GM18520 (cell line): ENCODE results near the gene STK4.

Experiments used
- ATAC-seq: cut with Tn5 transposase; IDR thresholded peaks from one replicate; pipeline ENCODE4 v1.9.1; 2021; ENCODE audit not compliant: unreplicated experiment

STK4 gene

DNA sequence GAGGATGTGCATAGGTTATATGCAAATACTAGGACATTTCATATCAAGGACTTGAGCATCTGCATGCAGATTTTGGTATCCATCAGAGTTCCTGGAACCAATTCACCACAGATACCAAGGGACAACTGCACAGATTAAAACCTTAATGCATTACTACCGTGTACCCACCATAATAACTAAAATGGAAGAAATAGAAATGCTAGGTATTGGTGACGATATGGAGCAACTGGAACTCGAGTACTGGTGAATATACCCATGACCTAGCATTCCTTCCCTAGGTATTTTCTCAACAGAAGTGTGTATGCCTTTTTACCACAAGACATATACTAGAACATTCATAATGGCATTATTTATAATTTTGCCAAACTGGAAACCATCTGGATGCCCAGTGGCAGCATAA, 116.2 kb downstream of the STK4 start:
- ATAC-seq: no peak

- ATAC-seq: no peak
Observed at GRCh38 chr20:45083127-45083526, 116.8 kb downstream of the STK4 start.

DNA sequence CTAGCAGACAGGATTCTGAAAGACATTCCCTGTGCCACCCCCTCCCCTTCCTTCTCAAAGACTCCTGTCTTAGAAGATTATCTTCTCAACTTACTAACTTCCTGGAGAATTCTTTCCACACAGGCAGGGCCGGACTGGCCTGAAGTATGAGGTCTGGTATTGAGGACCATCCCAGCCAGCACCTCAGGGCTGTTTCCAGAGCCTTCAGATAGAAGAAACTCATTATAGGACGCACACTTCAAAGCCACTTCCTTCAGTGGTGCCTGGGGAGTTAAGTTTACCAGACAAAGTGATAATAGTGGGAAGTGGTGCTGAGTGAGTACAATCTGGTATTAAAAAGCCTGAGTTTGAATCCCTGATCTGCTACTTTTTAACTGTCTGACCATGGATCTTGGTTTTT, 119.0 kb downstream of the STK4 start:
- no peak for ATAC-seq

- ATAC-seq: no peak
Observed at GRCh38 chr20:45085867-45086266, 119.6 kb downstream of the STK4 start.

DNA sequence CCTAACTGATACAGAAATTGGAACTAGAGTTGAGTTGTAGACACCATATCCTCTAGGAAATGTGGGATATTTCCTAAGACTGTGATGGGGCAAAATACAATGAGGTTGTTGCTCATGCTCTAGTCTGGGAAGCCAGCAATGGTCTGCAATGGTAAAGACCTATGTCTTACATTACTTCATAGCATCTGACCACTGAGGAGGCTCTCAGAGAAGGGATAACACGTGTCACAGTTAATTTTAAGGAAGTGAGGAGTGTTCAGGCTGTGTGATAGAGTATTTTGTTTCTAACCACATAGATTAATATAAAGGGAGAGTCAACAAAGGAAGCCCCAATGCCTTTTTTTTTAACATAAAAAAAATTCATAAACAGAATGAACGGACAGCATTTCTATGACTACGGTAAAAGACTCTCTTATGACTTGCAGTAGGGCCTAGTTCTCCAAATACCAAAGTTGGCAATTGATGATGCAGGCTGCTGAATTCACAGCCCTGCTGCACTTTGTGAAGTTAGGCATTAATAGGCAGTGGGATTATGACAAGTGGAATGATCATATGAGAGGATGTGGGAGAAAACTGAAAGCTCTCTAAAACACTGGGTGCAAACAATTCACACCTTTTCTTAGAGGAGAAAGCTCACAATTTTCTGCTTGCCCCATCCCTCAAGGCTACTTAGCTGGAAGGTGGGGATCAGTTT, 120.9 kb downstream of the STK4 start:
- ATAC-seq: no peak

- no peak for ATAC-seq
Observed at GRCh38 chr20:45087814-45088213, 121.5 kb downstream of the STK4 start.

DNA sequence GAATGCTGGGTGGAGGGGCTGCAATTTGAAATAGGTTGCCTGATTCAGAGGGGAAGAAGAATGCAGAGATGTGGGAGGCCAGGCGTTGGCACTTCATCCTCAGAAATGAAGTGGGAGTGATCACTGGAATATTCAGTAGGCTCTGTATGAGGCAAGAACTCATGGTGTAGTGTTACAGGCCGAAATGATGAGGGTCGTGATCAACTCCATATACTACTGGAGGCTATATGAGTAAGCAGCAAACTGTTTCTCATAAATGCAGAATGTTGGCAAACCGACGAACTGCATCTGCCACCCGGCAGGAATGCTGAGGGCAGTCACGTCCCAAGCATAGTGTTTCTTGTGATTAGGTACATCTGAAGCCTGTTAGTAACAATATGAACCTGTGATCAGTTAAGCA, 121.9 kb downstream of the STK4 start:
- ATAC-seq: no peak

- ATAC-seq: no peak
Observed at GRCh38 chr20:45090481-45090880, 124.2 kb downstream of the STK4 start.

DNA sequence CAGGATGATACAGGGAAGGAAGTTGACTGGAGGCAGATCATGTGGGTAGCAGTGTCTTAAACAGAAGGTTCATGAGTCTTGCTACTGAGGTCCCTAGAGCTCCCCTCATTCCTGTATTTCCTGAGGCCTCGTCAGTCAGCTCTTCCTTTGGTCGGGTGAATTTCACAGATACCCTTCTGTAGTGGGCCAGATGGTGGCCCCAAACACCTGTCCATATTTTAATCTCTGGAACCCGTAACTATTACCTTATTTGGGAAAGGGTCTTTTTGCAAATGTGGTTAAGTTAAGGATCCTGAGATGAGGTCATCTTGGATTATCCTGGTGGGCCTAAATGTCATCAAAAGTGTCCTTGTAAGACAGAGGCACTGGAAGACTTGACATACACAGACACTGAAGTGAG, 125.1 kb downstream of the STK4 start:
- ATAC-seq: no peak

GRCh38 chr20:45092898-45093297, 126.6 kb downstream of the STK4 start:
- ATAC-seq: no peak

DNA sequence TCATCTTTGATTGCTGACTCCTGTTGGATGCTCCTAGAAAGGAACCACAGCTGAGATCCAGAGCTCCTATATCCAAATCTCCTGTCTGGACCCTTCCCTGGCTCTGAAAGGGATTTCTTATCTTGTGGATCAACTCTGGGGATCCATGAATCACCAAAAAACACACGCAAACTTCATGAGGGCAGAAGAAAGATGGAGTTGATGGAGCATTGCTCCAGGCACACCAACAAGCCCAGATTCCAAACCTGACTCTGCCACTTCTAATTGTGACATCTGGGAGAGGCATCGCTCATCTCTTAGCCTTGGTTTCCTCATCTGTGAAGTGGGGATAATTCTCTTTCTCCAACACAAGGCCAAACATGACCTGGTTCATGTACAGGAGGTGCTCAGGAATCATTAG, 127.9 kb downstream of the STK4 start:
- no peak for ATAC-seq

GRCh38 chr20:45094864-45095574, 128.7 kb downstream of the STK4 start:
- ATAC-seq: no peak

GRCh38 chr20:45095805-45096238, 129.5 kb downstream of the STK4 start:
- ATAC-seq: no peak

DNA sequence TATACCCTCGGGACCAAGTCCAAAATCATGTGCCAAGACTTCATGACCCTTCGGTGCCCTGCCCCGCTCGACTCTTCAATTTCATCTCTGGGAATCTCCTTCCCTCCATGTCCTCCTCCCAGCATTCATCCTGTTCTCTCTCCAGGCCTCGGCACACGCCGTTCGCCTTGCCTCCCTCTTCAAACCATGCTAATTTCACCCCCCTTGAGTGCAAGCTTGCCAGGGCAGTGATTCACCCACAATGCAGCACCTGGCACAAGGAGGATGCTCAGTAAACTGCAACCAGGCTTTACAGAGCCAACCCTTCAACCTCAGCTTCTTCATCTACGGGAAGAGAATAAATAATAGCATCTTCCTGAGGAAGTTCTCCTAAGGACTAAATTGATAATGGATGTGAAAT, 130.5 kb downstream of the STK4 start:
- no peak for ATAC-seq

DNA sequence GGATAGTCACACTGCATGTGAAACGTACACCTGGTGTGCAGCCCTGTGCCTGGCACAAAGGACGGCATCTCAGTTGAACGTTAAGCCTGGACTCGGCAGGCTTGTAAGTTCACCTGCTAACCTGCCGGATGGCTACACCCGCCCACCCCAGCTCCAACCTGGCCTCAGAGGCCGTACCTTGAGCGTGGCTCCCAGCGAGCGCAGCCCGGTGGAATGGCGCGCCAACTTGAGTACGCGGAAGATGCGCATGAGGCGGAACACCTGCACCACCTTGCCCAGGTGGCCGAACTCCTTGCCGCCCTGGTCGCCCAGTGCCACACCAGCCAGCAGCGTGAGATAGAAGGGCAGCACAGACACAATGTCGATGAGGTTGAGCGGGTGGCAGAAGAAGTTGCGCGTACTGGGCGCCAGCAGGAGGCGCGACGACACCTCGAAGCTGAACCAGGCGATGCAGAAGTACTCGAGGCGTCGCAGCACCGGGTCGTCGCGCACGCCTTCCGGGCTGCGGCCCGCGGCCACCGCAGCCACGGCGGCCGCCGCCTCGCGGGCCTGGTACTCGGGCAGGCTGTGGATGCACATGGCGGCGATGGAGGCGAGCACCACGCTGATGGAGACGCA, 131.3 kb downstream of the STK4 start:
- ATAC-seq: no peak

- no peak for ATAC-seq
Observed at GRCh38 chr20:45098103-45098773, 131.9 kb downstream of the STK4 start.

- no peak for ATAC-seq
Observed at GRCh38 chr20:45100563-45101245, 134.4 kb downstream of the STK4 start, which contains the start of gene KCNS1. Gene KCNS1 (minus strand): TSS chr20:45101127. CDS start chr20:45099236, 1,891 bp downstream.

GRCh38 chr20:45101333-45101850, 135.1 kb downstream of the STK4 start:
- no peak for ATAC-seq

GRCh38 chr20:45103072-45103471, 136.8 kb downstream of the STK4 start:
- ATAC-seq: no peak

- ATAC-seq: no peak
Observed at GRCh38 chr20:45104786-45105185, 138.5 kb downstream of the STK4 start.

- ATAC-seq: no peak
Observed at GRCh38 chr20:45105317-45105716, 139.0 kb downstream of the STK4 start.
